Astrocyte (in vitro differentiated cells and primary cell): ENCODE data around the gene RNF26. TPM values are rescaled to one million over a fixed set of nuclear protein-coding genes. Genes with fewer than 3 reads are reported as not detected.

Experiments
- DNase-seq: peaks from one replicate; pipeline ENCODE4 v3.0.0-alpha.2; 2010; ENCODE audit warnings: low read depth
- FAIRE-seq: peaks from 2 replicates; lab custom pipeline; 2011; peaks lifted over from hg19 to GRCh38; lab: Jason Lieb, UNC
- H2AFZ ChIP-seq: 2 replicates; pipeline ENCODE4 v1.6.0; 2012; ENCODE audit warnings: low read depth, low read length, inconsistent platforms
- H3K27ac ChIP-seq: 2 replicates; pipeline ENCODE4 v1.5.1; 2011; ENCODE audit warnings: low read depth, low read length, inconsistent platforms
- H3K27me3 ChIP-seq: 2 replicates; pipeline ENCODE4 v1.6.0; 2011; ENCODE audit warnings: low read length, inconsistent platforms; ENCODE audit not compliant: insufficient read depth
- H3K36me3 ChIP-seq: 2 replicates; pipeline ENCODE4 v1.5.1; 2011; ENCODE audit warnings: low read length, inconsistent platforms; ENCODE audit not compliant: insufficient read depth
- H3K4me1 ChIP-seq: 2 replicates; pipeline ENCODE4 v1.5.1; 2011; ENCODE audit warnings: low read length, inconsistent platforms; ENCODE audit not compliant: insufficient read depth
- H3K4me2 ChIP-seq: 2 replicates; pipeline ENCODE4 v1.6.0; 2012; ENCODE audit warnings: low read length, inconsistent platforms
- H3K4me3 ChIP-seq: 2 replicates; pipeline ENCODE4 v1.5.1; 2011; ENCODE audit warnings: low read depth, mild to moderate bottlenecking, low read length, inconsistent platforms; ENCODE audit not compliant: insufficient read depth
- H3K79me2 ChIP-seq: 2 replicates; pipeline ENCODE4 v1.6.0; 2012; ENCODE audit warnings: mild to moderate bottlenecking, low read length, inconsistent platforms; ENCODE audit not compliant: insufficient read depth
- H3K9ac ChIP-seq: 2 replicates; pipeline ENCODE4 v1.6.0; 2012; ENCODE audit warnings: mild to moderate bottlenecking, low read length, inconsistent platforms
- H3K9me3 ChIP-seq: 2 replicates; pipeline ENCODE4 v1.5.1; 2012; ENCODE audit warnings: low read depth, mild to moderate bottlenecking, low read length, inconsistent platforms; ENCODE audit not compliant: insufficient read depth
- H4K20me1 ChIP-seq: 2 replicates; pipeline ENCODE4 v1.6.0; 2012; ENCODE audit warnings: low read length, inconsistent platforms; ENCODE audit not compliant: insufficient read depth
- H3K27ac Mint-ChIP-seq: one replicate; pipeline ENCODE4 v1.8.0; 2021; ENCODE audit warnings: mild to moderate bottlenecking, mixed read lengths; ENCODE audit not compliant: unreplicated experiment
- H3K27me3 Mint-ChIP-seq: one replicate; pipeline ENCODE4 v1.8.0; 2021; ENCODE audit warnings: low read depth, mixed read lengths; ENCODE audit not compliant: unreplicated experiment
- H3K36me3 Mint-ChIP-seq: one replicate; pipeline ENCODE4 v1.8.0; 2021; ENCODE audit warnings: low read depth, mixed read lengths; ENCODE audit not compliant: unreplicated experiment
- H3K4me1 Mint-ChIP-seq: one replicate; pipeline ENCODE4 v1.8.0; 2021; ENCODE audit warnings: low read depth, mixed read lengths; ENCODE audit not compliant: unreplicated experiment
- H3K4me3 Mint-ChIP-seq: one replicate; pipeline ENCODE4 v1.8.0; 2021; ENCODE audit warnings: mild to moderate bottlenecking, moderate library complexity, mixed read lengths; ENCODE audit not compliant: unreplicated experiment
- H3K9me3 Mint-ChIP-seq: one replicate; pipeline ENCODE4 v1.8.0; 2021; ENCODE audit warnings: mild to moderate bottlenecking, mixed read lengths; ENCODE audit not compliant: unreplicated experiment
- CTCF ChIP-seq: IDR thresholded peaks from 2 replicates; pipeline ENCODE4 v1.5.1; 2011; ENCODE audit warnings: low read depth, mild to moderate bottlenecking, inconsistent platforms, low read length, moderate library complexity; ENCODE audit not compliant: insufficient read depth
- EZH2 ChIP-seq: IDR thresholded peaks from 2 replicates; pipeline ENCODE4 v1.6.1; 2012; ENCODE audit warnings: mild to moderate bottlenecking, low read length, inconsistent platforms; ENCODE audit not compliant: insufficient read depth
- total RNA-seq: library from RNA; stranded (reverse); gene quantifications from 2 replicates; pipeline ENCODE4 v1.2.1, GENCODE V29; 2021

Gene RNF26
- total RNA-seq, 1 donor from 2014 or later = 31.8 TPM

GRCh38 chr11:119341222-119342022 is 7.1 kb downstream of the RNF26 start:
- no peak overlapping the region for H2AFZ ChIP-seq
- Mint-ChIP-seq H3K4me3 (peak overlapping the region; percentile 74), H3K27me3 (peaks cover 41% of the 10 kb centered on the region), H3K9me3 (peaks cover 2% of the 10 kb centered on the region), H3K4me1 (peaks cover 15% of the 10 kb centered on the region), H3K36me3 (peaks cover 2% of the 10 kb centered on the region), H3K27ac (peak overlapping the region; percentile 12)
- no peaks in the 10 kb centered on the region for H3K36me3 ChIP-seq
- no peak overlapping the region for H3K27ac ChIP-seq
- H3K9ac ChIP-seq = peak overlapping the region; percentile 75
- H3K4me1 ChIP-seq = peaks cover 35% of the 10 kb centered on the region
- peaks cover 9% of the 10 kb centered on the region for H4K20me1 ChIP-seq
- peaks cover 6% of the 10 kb centered on the region for H3K27me3 ChIP-seq
- H3K79me2 ChIP-seq = peaks cover 13% of the 10 kb centered on the region
- no peaks in the 10 kb centered on the region for H3K9me3 ChIP-seq
- no peak for DNase-seq
- TF ChIP-seq CTCF = no peak
- H3K4me2 ChIP-seq = peak overlapping the region; percentile 86
- FAIRE-seq = no peak
- no peak overlapping the region for H3K4me3 ChIP-seq

- no peak for TF ChIP-seq EZH2
- TF ChIP-seq CTCF = no peak
Observed at GRCh38 chr11:119342023-119342300, 7.6 kb downstream of the RNF26 start.

More at GRCh38 chr11:119342023-119342300, 7.6 kb downstream of the RNF26 start:
- no peaks in the 10 kb centered on the region for H3K9me3 ChIP-seq
- H3K4me1 ChIP-seq = peaks cover 34% of the 10 kb centered on the region
- peaks cover 9% of the 10 kb centered on the region for H4K20me1 ChIP-seq
- H3K9ac ChIP-seq = no peak overlapping the region
- Mint-ChIP-seq H3K27me3 (peaks cover 47% of the 10 kb centered on the region), H3K27ac (no peak overlapping the region), H3K9me3 (peaks cover 2% of the 10 kb centered on the region), H3K4me3 (no peak overlapping the region), H3K36me3 (peaks cover 2% of the 10 kb centered on the region), H3K4me1 (peaks cover 15% of the 10 kb centered on the region)
- peaks cover 8% of the 10 kb centered on the region for H3K79me2 ChIP-seq
- H3K4me2 ChIP-seq = no peak overlapping the region
- no peak overlapping the region for H3K27ac ChIP-seq
- peaks cover 10% of the 10 kb centered on the region for H3K27me3 ChIP-seq
- H3K36me3 ChIP-seq = no peaks in the 10 kb centered on the region
- H3K4me3 ChIP-seq = no peak overlapping the region
- FAIRE-seq = no peak
- H2AFZ ChIP-seq = no peak overlapping the region
- no peak for DNase-seq
